ENCODE results near the gene LRRC42. TPM values are rescaled to one million over a fixed set of nuclear protein-coding genes. Genes with fewer than 3 reads are reported as not detected.

LRRC42 gene
- total RNA-seq, 3 donors from 2014 or later, result 22.6 to 23.1 (median 22.8) TPM

- DNase-seq (no peak), ATAC-seq (no peak)
- Mint-ChIP-seq H3K4me1 (ENCODE audit: low read depth) (peaks cover 35% of the 10 kb centered on the region), H3K27me3 (ENCODE audit: low read depth) (no peaks in the 10 kb centered on the region), H3K9me3 (no peaks in the 10 kb centered on the region), H3K36me3 (ENCODE audit: insufficient read depth) (peaks cover 2% of the 10 kb centered on the region), H3K4me3 (peak overlapping the region; percentile 79)
These were observed 1.2 kb downstream of the LRRC42 start for GRCh38 chr1:53947172-53947907.

DNA sequence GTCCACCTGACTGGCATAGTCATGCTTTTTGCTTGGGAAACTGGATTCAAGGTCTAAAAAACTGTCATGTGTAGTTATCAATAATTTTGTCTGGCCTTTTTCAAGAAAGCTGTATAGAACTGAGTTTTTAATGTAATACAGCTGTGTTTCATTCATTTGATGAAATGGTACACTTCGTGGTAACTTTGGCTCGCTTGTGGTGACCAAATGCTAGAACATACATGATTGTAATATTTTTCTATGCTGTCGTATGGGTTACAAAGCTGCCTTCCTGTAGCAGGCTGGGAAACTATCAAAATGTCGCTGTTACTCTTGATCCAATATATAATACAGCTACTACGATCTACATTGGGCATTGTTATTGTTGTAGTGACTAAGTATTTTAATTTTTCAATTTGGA is 2.1 kb downstream of the LRRC42 start:
- Mint-ChIP-seq H3K9me3 (no peaks in the 10 kb centered on the region), H3K4me3 (no peak overlapping the region), H3K27me3 (ENCODE audit: low read depth) (no peaks in the 10 kb centered on the region), H3K36me3 (ENCODE audit: insufficient read depth) (peaks cover 4% of the 10 kb centered on the region), H3K4me1 (ENCODE audit: low read depth) (peaks cover 25% of the 10 kb centered on the region)
- no peak for ATAC-seq
- no peak for DNase-seq

- peaks cover 10% of the 10 kb centered on the region for H3K36me3 Mint-ChIP-seq (ENCODE audit: insufficient read depth)
- DNase-seq, result no peak
- no peak overlapping the region for H3K4me3 Mint-ChIP-seq
- no peak for ATAC-seq
- H3K27me3 Mint-ChIP-seq (ENCODE audit: low read depth), result no peaks in the 10 kb centered on the region
- H3K4me1 Mint-ChIP-seq (ENCODE audit: low read depth), result peaks cover 18% of the 10 kb centered on the region
- H3K9me3 Mint-ChIP-seq, result no peaks in the 10 kb centered on the region
These were observed 3.2 kb downstream of the LRRC42 start for GRCh38 chr1:53949023-53949990.

DNA sequence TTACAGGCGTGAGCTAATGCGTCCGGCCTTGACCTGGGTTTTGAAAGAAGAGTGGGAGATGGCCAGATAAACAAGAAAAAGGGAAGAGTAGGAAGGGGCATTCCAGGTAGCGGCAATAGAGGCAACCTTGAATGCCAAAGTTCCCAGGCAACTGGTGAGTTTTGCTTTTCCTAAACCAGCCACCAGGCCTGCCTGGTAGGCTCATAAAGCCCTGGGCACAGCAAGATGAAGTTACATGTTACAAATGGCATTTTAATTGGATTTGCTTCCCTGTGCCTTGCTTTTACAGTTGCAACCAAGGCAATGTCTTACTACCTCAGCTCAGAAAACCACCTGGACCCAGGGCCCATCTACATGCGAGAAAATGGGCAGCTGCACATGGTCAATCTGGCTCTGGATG is 5.5 kb downstream of the LRRC42 start:
- no peaks in the 10 kb centered on the region for H3K9me3 Mint-ChIP-seq
- H3K4me1 Mint-ChIP-seq (ENCODE audit: low read depth), result peaks cover 9% of the 10 kb centered on the region
- peaks cover 10% of the 10 kb centered on the region for H3K36me3 Mint-ChIP-seq (ENCODE audit: insufficient read depth)
- no peak for ATAC-seq
- H3K27me3 Mint-ChIP-seq (ENCODE audit: low read depth), result no peaks in the 10 kb centered on the region
- DNase-seq, result no peak
- H3K4me3 Mint-ChIP-seq, result no peak overlapping the region

DNA sequence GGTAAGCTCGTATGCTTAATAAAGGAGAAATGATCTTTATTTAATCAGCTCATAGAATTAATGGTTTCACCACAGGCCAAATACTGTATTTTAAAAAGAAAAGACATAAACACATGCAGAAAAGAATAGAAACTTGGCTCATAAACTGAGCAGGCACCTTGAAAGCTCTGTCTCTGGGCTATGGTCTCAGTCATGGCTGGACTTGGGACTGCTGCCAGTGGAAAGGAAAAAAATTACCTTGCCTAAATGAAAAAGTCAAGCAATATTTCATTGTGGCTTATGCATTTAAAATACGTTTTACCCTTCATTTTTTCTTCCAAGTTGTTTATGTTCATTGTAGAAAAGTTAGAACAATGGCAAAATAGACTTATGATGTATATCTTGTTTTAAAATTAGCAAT is 8.0 kb downstream of the LRRC42 start:
- no peak for ATAC-seq
- Mint-ChIP-seq H3K36me3 (ENCODE audit: insufficient read depth) (peaks cover 14% of the 10 kb centered on the region), H3K4me3 (no peak overlapping the region)

GRCh38 chr1:53956308-53957168 is 10.4 kb downstream of the LRRC42 start:
- DNase-seq (no peak), ATAC-seq (no peak)
- no peaks in the 10 kb centered on the region for H3K27me3 Mint-ChIP-seq (ENCODE audit: low read depth)
- H3K9me3 Mint-ChIP-seq, result no peaks in the 10 kb centered on the region
- no peak overlapping the region for H3K4me3 Mint-ChIP-seq
- peaks cover 6% of the 10 kb centered on the region for H3K4me1 Mint-ChIP-seq (ENCODE audit: low read depth)
- H3K36me3 Mint-ChIP-seq (ENCODE audit: insufficient read depth), result peaks cover 19% of the 10 kb centered on the region

More for the DNA sequence above, 8.0 kb downstream of the LRRC42 start:
- Mint-ChIP-seq H3K4me1 (ENCODE audit: low read depth) (peaks cover 6% of the 10 kb centered on the region), H3K27me3 (ENCODE audit: low read depth) (no peaks in the 10 kb centered on the region), H3K9me3 (no peaks in the 10 kb centered on the region)
- DNase-seq, result no peak

- peaks cover 6% of the 10 kb centered on the region for H3K4me1 Mint-ChIP-seq (ENCODE audit: low read depth)
- DNase-seq (no peak), ATAC-seq (no peak)
- peaks cover 21% of the 10 kb centered on the region for H3K36me3 Mint-ChIP-seq (ENCODE audit: insufficient read depth)
- no peaks in the 10 kb centered on the region for H3K9me3 Mint-ChIP-seq
- H3K4me3 Mint-ChIP-seq, result no peak overlapping the region
- no peaks in the 10 kb centered on the region for H3K27me3 Mint-ChIP-seq (ENCODE audit: low read depth)
These were observed 11.2 kb downstream of the LRRC42 start for GRCh38 chr1:53957194-53957818.

GRCh38 chr1:53959664-53960250 is 13.6 kb downstream of the LRRC42 start:
- ATAC-seq (peak in 1 of 2 donors; percentile 50), DNase-seq (no peak)
- H3K27me3 Mint-ChIP-seq (ENCODE audit: low read depth), result no peaks in the 10 kb centered on the region
- H3K36me3 Mint-ChIP-seq (ENCODE audit: insufficient read depth), result peaks cover 29% of the 10 kb centered on the region
- H3K9me3 Mint-ChIP-seq, result no peaks in the 10 kb centered on the region
- no peak overlapping the region for H3K4me3 Mint-ChIP-seq
- peaks cover 6% of the 10 kb centered on the region for H3K4me1 Mint-ChIP-seq (ENCODE audit: low read depth)

DNA sequence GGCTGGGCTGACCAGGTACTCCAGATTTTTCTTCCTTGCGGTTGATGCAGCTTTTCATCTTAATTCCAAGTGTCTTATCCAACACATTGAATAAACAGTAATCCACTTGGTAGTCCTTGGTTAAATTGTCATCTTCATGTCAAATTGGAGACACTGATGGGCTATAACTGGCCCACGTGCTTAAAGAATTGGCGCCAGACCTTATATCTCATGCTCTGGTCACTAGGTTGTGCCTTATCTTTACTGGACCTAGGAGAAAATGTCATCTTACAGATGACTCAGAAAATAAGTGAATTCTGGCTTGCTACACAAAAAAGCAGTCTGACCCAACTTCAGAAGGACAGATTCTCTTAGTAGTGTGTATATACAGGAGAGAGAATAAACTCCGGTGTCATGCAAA is 16.2 kb downstream of the LRRC42 start:
- peaks cover 40% of the 10 kb centered on the region for H3K36me3 Mint-ChIP-seq (ENCODE audit: insufficient read depth)
- H3K4me1 Mint-ChIP-seq (ENCODE audit: low read depth), result no peaks in the 10 kb centered on the region
- DNase-seq, result no peak
- no peaks in the 10 kb centered on the region for H3K27me3 Mint-ChIP-seq (ENCODE audit: low read depth)
- H3K4me3 Mint-ChIP-seq, result no peak overlapping the region
- no peak for ATAC-seq
- H3K9me3 Mint-ChIP-seq, result no peaks in the 10 kb centered on the region

DNA sequence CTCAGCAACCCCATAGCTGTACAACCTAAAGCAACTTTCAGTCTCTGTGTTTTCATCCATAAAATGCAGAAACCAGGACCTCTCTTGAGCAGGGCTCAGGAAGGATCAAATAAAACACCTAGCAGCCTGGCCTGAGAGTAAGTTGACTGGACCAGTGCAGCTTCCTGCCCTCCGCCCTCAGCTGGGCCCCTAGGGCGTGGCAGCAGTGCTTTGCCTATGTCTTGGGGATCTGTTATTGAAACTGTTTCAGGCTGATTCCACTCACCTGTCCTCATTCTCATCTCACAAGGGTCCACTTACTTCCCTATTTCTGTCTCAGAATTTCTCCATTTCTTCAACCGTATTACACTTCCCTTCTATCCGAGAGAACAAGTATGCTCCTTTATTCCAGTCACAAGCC is 17.3 kb downstream of the LRRC42 start:
- H3K4me3 Mint-ChIP-seq, result no peak overlapping the region
- peaks cover 47% of the 10 kb centered on the region for H3K36me3 Mint-ChIP-seq (ENCODE audit: insufficient read depth)
- no peaks in the 10 kb centered on the region for H3K9me3 Mint-ChIP-seq
- no peak for ATAC-seq
- no peak for DNase-seq
- H3K27me3 Mint-ChIP-seq (ENCODE audit: low read depth), result no peaks in the 10 kb centered on the region
- H3K4me1 Mint-ChIP-seq (ENCODE audit: low read depth), result no peaks in the 10 kb centered on the region

- Mint-ChIP-seq H3K4me1 (ENCODE audit: low read depth) (no peaks in the 10 kb centered on the region), H3K27me3 (ENCODE audit: low read depth) (no peaks in the 10 kb centered on the region), H3K4me3 (no peak overlapping the region), H3K36me3 (ENCODE audit: insufficient read depth) (peaks cover 50% of the 10 kb centered on the region), H3K9me3 (no peaks in the 10 kb centered on the region)
- no peak for DNase-seq
- ATAC-seq, result no peak
These were observed 18.0 kb downstream of the LRRC42 start for GRCh38 chr1:53964109-53964508.

DNA sequence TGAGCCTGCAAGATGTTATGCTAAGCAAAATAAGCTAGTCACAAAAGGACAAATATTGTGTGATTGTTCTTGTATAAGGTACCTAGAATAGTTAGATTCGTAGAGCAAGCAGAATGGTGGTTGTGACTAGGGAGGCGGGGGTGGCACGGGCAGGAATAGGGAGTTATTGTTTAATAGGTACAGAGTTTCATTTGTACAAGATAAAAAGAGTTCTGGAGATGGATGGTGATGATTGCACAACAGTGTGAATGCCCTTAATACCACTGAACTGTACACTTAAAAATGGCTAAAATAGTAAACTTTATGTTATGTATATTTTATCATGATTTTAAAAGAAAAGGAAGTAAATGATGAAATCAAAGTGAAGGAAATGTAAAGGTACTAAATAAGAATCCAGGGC is 20.6 kb downstream of the LRRC42 start:
- DNase-seq (no peak), ATAC-seq (no peak)
- no peak overlapping the region for H3K4me3 Mint-ChIP-seq
- H3K4me1 Mint-ChIP-seq (ENCODE audit: low read depth), result no peaks in the 10 kb centered on the region
- H3K27me3 Mint-ChIP-seq (ENCODE audit: low read depth), result no peaks in the 10 kb centered on the region
- no peaks in the 10 kb centered on the region for H3K9me3 Mint-ChIP-seq
- peaks cover 49% of the 10 kb centered on the region for H3K36me3 Mint-ChIP-seq (ENCODE audit: insufficient read depth)

DNA sequence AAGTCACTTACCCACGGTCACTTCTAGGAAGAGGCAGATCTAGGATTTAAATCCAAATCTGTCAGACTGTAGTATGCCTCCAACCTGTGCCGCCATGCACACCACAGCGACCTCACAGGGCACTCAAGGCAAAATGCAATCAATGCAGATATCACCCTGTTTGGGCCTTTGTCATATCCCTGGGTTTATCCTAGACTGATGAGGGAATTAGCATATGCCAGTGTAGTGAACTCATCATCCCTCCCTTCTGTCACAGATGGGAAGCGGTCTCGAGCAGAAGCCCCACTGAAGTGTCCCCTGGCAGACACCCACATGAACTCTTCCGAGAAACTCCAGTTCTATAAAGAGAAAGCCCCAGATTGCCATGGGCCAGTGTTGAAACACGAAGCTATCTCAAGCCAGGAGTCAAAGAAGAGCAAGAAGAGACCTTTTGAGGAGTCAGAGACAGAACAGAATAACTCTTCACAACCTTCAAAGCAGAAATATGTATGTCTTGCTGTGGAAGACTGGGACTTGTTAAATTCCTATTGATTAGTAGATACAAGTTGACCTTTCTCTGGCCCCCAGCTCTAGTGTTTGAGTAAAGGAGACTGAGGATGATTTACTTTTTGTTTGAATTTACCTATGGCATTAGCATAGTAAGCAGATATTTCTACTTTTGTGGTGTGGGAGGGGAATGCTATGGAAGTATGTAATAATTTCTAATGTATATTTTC is 21.4 kb downstream of the LRRC42 start:
- ATAC-seq (no peak), DNase-seq (no peak)
- Mint-ChIP-seq H3K4me1 (ENCODE audit: low read depth) (no peaks in the 10 kb centered on the region), H3K27me3 (ENCODE audit: low read depth) (no peaks in the 10 kb centered on the region), H3K9me3 (no peaks in the 10 kb centered on the region), H3K4me3 (no peak overlapping the region), H3K36me3 (ENCODE audit: insufficient read depth) (peaks cover 47% of the 10 kb centered on the region)
